Activated CD8-positive, alpha-beta memory T cell treated with anti-CD3 and anti-CD28 coated beads, Interleukin-2, amount 50 U/mL, for 1 hour (primary cell): Measurements from ENCODE around the gene RAB34.
"Not testable (repeated sequence)": the region's sequence is repeated elsewhere in the genome, so short reads cannot be mapped to it uniquely, and the experiment has no call there.

Experiments used
- DNase-seq: peaks from one replicate; pipeline ENCODE4 v3.0.0-alpha.2; 2020; ENCODE audit errors: extremely low read depth

Gene RAB34

GRCh38 chr17:28726627-28727491 is 9.2 kb upstream of the RAB34 start:
- DNase-seq = peak; percentile 62

- DNase-seq = no peak
Observed at GRCh38 chr17:28726226-28726626, 8.6 kb upstream of the RAB34 start, which contains the start of gene TLCD1. Gene TLCD1 (minus strand): TSS chr17:28726233. CDS start chr17:28726097, 136 bp downstream.

DNA sequence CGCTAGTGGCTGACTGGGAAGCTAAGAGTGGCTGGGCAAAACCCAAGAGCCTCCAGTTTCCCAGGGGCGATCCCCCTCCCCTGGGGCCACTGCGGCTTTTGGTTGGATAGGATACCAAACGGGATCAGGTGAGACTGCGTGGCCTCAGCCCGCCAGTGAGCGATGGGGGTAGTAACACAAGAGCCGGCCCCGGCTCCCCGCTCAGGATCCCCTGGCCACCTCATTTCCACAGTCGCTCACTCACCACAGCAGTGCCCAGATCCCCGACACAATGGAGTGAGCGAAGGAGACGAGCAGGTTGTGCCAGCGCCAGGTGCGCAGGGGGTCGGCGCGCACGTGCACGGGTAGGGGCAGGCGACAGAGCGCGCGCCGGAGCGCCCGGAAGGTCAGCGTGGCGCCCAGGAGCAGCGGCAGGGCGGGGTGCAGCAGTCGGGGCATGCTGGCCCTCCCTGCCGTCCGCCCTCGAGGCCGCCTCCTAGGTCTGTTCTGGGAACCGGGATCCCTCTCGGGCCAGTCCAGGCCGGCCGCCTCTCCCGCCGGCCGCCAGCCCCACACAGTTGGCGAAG is 8.1 kb upstream of the RAB34 start:
- no peak for DNase-seq

GRCh38 chr17:28725166-28725659 is 7.5 kb upstream of the RAB34 start:
- no peak for DNase-seq

- no peak for DNase-seq
Observed at GRCh38 chr17:28724500-28725165, 7.0 kb upstream of the RAB34 start.

GRCh38 chr17:28723836-28724499 is 6.3 kb upstream of the RAB34 start:
- DNase-seq = not testable (repeated sequence)

DNA sequence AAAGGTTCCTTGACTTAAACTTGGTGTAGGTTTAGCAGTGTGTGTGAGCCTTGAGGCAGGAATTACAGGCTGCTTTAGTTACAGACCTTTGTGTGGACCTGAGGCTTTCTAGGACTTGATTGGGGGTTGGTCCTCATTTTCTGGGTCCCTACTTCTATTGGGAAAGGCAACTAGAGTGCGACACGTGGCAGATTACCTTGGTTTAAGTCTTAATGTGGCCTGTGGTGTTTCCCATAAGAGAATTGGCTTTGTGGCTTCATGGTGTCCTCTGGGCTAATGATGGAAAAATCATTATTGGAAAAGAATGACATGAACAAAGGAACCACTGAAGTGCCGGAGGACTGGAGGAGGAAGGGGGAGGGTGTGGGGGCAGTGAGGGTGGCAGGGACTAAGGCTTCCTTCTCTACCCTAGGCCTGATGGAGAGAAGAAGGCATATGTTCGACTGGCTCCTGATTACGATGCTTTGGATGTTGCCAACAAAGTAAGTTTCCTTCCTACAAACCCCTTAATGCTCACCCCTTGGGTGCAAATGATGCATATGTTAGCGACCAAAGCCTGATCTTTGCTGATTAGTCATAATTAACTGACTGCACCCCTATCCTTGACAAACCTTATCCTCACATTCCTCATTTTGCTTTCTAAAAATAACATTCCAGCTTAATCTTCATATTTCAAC is 5.6 kb upstream of the RAB34 start:
- DNase-seq = no peak

GRCh38 chr17:28722417-28723158 is 4.9 kb upstream of the RAB34 start:
- no peak for DNase-seq

DNA sequence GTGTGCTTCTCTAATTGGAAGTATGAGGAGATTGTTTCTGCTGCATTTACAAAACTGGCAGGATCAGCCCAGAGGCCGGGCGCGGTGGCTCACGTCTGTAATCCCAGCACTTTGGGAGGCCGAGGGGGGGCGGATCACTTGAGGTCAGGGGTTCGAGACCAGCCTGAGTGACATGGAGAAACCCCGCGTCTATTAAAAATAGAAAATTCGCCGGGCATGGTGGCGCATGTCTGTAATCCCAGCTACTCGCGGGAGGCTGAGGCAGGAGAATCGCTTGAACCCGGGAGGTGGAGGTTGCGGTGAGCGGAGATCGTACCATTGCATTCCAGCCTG is 3.3 kb upstream of the RAB34 start:
- DNase-seq = not testable (repeated sequence)

GRCh38 chr17:28720247-28720996 is 2.8 kb upstream of the RAB34 start:
- no peak for DNase-seq

DNA sequence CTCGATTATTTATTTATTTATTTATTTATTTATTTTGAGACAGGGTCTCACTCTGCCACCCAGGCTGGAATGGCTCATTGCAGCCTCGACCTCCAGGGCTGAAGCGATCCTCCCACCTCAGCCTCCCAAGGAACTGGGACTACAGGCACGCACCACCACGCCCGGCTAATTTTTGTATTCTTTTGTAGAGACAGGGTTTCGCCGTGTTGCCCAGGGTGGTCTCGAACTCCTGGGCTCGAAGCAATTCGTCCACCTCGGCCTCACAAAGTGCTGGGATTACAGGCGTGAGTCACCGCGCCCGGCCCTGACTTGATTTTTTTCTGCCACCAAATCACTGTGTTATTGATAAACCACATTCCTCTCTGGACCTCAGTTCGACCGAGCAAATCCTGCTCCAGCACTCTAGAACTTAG is 1.4 kb upstream of the RAB34 start:
- DNase-seq = no peak

DNA sequence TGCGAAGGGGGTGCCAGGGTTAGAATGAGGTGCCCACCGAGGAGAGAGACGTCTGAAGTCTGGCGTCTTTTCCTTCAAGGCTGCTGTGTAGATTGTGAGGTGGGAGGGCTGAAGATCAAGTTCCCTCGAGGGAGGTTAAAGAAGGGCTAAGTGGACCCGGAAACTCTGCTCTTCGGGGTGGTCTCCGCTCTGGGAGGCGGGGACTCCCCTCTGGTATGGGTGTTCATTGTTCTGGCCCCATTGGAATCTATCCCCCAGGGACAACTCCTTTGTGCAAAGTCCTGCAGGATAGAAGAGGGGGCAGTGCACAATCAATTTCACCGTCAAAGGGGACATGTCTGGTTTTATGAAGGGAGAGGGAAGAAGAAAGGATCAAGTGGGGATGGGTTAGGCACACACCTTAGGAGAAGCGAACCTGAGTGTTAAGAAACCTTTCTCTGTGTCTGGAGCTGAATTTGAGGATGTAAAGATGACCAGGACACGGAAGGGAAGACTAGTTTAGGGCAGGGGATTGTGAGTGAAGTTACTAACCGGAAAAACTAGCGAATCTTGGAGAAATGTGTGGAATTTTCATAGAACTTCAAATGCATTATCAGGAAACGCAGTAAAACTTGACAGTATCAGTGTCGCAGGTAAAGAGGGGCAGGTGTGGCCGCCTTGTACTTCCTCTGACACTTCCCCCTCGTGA is 809 bp upstream of the RAB34 start:
- DNase-seq = no peak

DNA sequence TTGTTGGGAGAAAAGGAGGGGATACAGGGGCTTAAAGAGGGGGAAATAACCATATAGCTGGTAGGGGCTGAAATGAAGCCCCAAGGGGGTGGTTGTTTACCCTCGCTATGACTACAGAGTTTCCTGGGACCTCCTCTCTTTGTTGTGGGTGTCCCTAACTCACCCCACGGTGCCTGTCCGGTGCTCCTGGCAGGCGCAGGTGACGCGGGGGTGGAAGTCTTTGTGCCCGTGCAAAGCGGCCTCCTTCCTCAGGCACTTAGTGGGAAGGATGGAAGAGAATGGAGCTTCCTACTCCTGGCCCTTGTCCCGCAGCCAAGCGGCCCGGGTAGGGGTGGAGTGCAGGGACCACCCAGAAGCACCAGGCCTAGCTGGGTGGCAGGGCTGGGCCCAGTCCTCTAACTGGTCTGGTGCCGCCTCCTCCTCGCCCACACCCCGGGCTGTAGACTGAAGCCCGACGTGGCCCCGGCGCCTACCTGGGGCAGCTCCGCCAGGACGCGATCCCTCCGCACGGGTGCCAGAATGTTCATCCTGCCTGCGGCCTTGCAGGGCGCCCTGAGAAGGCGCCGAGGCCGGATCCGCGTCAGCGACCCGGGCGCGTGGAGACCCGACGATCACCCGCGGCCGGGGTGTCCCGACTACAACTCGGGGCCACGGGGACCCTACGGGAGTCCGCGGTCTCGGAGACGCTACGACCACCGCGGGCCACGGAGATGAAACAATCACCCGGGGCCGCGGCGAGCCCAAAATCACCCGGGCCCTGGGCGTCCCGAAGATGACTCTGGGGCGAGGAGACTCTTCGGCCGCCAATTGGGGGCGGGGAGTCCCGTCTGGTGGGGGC is 709 bp downstream of the RAB34 start:
- no peak for DNase-seq

DNA sequence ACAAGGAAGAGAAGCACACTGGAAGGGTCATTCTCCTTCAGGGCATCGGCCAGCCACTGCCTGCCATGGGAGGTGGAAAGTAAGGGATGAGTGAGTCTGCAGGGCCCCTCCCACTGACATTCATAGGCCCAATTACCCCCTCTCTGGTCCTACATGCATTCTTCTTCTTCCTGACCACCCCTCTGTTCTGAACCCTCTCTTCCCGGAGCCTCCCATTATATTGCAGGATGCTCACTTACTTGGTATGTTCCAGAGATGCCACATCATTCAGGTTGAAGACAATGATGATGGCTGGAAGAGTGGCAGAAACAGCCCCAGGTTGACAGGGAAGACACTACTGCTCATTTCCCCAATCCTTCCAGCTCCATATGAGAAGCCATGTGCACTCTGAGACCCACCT is 2.5 kb downstream of the RAB34 start:
- no peak for DNase-seq

GRCh38 chr17:28714281-28714680 is 3.4 kb downstream of the RAB34 start:
- no peak for DNase-seq

GRCh38 chr17:28712705-28713415 is 4.8 kb downstream of the RAB34 start:
- DNase-seq = no peak

- no peak for DNase-seq
Observed at GRCh38 chr17:28712032-28712704, 5.5 kb downstream of the RAB34 start.

DNA sequence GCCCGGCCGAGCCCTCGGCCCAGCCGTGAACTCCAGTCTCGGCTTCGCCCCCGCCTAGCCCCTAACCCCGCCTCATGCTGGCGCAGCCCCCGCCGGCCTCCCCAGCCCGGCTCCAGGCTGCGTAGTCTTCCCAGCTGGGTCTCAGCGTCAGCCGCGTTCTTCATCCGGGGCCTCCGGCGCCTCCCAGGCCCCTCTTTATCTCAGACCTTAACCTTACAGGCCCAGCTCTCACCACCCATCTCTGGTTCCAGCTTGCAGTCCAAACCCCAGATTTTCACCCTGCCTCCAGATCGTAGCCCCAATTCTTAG is 6.0 kb downstream of the RAB34 start, which contains the start of gene PROCA1:
Gene PROCA1 (minus strand): TSS at position 166 of the 309 bp plus-strand sequence. CDS start 228 bp downstream, outside the sequence.
- no peak for DNase-seq
